CD4-positive, alpha-beta T cell treated with Interleukin-21 for 1 hour (primary cell): ENCODE results near the gene GLB1L.
A peak's percentile ranks its signal among the peaks of the same experiment; 100 is the strongest.

ENCODE experiments used
- DNase-seq: peaks from one replicate; pipeline ENCODE4 v3.0.0-alpha.2; 2020

GLB1L gene

DNA sequence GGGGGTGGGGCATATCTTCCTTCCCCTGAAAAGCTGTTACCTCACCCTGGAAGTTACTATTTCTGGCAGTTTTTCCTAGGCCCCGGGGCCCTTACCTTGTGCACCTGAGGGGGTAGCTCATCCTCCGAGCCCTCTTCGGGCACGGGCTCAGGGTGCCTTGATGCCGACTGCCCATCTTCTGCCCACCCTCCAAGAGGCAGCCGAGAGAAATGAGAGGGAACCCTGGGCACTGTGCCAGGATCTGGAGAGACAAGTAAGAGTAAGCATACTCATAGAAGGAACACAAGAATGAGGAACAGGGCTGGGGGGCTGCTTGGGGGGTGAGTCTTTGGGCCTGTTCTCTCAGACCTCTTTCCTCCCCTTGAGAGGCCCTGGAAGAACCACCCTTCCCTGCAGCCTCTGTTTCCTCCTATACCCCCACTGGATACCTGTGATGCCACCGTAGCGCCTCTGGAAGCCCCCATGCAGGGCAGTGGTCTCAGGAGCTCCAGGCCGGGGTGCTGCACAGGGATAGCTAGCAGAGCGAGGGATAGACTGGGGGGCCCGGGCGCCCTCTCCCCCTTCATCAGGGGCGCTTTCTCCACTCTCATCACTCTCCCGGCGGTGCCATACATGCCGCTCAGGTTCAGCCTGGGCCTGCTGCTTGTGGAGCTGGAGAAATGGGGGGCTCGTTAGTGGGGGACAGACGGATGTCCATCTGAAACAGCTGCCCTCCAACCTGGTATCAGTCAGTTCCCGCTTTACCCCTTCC, 24.4 kb downstream of the GLB1L start:
- no peak for DNase-seq

DNA sequence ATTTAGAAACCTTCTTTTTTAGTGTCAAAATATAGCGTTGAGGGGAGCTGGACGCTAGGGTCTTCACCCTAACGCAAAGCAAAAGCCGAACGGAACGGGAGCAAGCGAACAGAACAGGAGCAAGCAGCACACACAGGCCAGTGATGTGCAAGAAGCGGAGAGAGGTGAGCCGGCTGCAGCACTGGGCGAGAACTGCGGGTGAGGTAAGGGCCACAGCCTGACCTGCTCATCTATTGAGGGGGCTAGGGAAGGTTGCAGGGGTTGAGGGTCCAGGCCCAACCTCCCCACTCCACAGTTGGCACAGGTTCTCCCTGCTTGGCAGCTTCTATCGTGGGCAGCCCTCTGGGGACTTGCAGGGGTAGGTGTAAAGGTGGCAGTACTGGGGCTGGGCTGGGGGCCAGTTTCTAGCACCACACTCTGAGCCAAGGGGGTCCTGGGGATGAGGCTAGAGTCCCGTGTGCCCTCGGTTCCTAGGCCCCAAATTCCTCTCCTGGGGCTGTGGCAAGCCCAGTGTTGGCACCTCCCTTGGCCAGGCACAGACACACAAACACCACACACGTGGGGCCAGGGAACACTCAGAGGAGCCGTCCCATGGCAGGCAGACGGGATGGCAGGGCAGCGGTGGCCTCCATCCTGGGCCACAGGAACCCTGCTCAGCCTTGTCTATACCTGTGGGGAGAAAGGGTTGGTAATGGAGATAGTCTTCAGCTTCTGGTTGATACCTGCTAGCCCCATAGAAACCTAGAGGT, 25.3 kb downstream of the GLB1L start:
- DNase-seq, result no peak

DNA sequence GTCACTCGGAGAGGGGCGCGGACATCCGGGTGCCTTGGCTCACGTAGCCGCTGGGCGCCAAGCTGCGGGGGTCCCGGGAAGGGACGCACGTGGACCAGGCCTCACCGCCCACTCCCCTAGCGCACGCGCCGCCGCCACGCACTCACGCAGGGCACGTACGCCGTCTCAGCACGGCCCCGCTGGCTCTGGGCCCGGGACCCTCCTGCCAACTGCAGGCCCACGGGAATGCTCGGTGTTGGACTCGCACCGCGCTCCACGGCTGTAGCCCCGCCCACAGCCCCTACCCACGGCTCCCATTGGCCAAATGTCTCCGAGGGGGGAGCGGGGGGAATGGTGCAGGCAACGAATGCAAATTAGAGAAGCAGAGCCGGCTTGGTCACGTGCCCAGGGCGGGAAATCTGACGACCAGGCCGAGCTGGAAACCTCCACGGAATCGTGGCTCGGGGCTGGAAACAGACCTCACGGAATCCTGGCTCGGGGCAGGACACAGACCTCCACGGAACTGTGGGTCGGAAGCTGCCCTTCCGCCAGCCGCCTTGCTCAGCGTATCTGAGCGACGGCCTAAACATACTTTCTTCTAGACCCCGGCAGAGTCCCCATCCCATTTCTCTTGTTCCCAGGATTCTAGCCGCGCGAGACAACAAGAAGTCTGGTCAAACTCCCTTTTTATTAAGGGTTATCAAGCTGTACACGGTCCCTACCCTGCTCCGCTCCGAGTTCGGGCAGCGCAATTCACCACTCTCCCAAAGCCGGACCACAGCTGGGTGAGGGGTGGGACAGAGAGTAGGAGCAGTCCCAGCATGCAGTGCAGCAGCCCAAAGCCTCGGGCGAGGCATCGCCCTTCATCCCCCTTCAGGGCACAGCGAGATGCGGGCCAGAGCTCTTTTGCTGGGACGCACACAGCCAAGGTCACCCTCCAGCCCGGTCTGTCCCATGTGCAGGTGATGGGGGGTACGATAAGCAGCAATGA, 26.2 kb downstream of the GLB1L start, which contains the start of gene ABCB6:
TSS of gene ABCB6 (minus strand) at position 227 of the 970 bp plus-strand sequence. CDS start 285 bp downstream, outside the sequence.
- DNase-seq, result peak; percentile 90

DNA sequence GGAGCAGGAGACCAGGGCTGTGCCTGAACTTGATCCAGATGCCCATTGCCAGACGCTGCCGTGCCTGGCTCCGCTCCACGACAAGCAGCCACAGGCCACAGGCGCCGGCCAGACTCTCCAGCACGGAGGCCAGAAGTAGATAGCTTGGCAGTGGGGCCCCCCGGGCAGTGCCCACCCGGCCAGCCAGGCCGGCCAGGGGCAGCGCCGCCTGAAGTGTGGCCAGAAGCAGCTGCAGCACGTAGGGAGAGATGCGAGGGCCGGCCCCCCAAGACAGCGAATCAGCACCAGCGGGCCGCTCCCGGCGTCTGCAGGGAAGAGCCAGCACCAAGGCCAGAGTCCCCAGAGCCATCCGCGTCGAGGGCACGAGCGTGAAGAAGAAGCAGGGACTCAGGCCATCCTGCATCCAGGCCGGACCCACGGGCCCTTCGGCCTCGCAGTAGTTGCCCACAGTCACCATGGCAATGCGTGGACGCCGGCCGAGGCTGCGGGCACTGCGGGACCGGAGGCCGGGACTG, 27.0 kb downstream of the GLB1L start:
- DNase-seq, result peak; percentile 19

DNA sequence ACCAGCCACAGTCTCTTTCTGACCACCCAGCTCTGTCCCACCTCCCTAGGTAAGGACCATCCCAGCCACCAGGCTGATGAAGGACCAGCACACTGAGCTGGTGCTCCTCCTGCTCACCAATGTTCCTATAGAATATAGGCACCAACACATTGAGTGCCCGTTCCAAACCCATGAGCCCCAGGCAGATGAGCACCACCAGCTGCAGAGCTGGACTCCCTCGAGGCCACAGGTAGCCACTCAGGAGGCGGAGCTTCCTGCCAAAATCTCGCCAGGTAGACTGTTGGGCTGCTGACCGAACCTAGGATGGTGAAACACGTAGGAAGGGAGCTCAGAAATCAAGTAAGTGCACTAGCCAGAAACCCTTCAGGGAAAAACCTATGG, 28.7 kb downstream of the GLB1L start:
- no peak for DNase-seq

DNA sequence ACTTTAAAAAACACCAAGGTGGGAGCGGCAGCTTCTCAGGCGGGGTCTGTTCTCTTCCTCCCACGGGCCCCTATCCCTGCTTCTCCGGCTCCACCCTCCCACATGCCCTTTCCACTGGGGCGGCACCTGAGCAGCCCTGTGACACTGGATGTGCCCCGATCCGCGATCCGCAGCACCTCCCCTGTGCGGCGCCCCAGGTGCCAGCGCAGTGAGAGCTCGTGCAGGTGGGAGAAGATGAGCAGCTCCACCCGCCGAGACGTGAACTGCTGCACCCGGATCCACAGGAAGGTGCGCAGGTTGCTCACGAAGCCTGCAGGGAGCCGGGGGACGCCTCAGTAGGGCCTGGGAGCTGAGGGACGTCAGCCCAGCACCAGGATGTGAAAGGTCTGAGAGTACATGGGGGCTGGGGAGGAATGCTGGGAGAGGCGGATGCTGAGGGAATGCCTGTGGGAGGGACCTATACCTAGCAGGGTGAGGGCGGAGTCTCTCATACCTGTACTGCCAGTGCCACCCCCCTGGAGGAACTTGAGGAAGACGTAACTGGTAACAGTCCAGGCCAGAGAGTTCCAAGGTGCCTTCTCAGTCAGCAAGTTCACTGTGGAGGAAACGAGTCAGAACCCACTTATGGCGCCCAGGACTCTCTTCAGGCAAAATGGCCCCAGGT, 29.2 kb downstream of the GLB1L start:
- no peak for DNase-seq

DNA sequence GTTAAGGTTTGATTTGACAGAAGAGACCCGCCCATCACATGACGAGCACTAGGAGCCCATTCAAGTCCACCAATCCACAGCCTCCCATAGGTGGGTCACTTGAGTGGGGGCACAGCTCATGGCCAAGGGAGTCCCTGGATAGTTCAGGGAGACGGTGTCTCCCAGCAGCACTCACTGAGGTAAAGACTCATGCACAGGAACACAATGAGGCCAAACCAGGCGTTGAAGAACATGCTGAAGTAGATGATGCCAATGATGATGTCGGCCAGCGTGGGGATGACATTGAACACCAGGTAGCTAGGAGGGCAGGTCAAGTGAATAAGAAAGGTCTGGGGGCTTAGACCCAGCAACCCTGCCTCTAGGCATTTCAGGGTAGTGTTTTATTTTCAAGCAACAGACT, 30.5 kb downstream of the GLB1L start:
- DNase-seq, result no peak

DNA sequence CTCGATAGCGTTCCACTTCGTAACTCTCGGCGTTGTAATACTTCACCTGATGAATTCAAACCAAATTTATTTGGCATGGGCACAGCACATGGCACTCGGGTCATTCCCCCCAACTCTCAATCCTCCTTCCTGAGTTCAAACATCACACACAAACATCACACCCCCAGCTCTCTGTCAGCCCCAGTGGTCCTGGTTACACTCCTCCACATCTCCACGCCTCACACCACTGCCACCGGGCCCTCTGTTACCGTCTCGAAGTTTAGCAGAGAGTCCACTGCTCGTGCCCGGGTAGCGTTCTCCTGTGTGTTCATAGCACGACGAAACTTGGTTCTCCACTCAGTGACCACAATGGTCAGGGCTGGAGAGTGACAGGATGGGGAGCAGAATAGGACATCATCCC, 31.1 kb downstream of the GLB1L start:
- DNase-seq, result no peak

DNA sequence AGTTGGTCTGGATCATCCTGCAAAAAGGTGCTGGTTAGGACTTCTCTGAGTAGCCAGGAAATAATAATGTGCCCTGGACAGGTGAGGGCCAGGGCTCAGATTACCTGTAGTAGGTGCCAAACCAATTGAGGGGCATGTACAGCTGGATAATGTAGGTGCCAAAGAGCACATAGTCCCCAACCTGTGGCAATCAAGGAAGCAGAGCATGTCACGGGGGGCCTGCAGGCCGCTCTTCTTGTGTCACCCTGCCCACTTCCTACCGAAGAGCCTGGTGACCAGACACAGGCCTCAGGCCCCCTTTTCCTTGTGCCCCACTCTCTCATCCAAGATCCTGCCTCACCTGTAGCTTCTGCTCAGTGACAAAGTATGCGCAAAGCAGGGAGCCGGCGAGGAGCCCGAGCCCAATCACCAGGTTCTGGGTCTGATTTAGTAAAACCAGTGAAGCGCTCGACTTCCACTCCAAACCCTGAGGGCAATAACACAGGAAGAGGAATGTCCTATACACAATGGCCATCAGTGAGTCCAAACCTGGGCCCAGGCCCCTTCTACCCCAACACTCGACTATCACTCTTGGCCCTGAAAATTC, 31.7 kb downstream of the GLB1L start:
- DNase-seq, result no peak

DNA sequence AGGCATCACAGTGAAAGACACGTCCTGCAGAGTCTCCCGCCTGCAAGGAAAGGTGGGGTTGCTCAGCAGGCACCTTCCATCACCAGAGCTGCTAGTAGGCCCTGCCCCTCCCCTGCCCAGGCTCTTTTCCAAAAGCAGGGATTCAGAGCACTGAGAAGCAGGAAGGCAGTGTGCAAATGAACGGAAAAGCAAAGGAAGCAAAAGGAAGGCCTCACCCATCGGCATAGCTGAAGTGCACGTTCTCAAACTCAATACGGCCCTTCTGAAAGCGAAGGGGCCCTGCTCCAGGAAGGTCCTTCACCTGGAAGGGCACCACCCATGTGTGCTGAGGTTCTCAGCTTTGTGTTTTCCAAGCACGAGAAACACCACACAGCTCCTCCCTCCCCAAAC, 32.2 kb downstream of the GLB1L start:
- no peak for DNase-seq

DNA sequence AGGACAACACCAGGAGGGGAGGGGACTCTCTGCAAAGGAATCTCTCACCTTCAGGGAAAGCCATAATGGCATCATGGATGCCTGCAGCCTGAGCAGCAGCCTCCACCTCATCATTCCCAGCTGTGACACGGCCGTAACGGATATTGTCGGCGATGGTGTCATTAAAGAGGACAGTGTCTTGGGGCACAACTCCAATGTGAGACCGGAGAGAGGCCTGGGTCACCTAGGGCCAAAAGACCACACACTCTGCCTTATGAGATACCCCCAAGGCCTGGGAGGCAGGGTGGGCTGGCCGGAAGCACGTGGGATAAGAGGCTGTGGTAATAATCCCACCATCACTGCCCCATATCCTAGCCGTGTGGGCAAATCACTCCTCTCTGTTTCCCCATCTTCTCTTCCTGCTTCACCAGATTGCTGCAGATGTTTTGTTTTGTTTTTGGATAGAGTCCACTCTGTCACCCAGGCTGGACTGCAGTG, 34.3 kb downstream of the GLB1L start:
- no peak for DNase-seq

DNA sequence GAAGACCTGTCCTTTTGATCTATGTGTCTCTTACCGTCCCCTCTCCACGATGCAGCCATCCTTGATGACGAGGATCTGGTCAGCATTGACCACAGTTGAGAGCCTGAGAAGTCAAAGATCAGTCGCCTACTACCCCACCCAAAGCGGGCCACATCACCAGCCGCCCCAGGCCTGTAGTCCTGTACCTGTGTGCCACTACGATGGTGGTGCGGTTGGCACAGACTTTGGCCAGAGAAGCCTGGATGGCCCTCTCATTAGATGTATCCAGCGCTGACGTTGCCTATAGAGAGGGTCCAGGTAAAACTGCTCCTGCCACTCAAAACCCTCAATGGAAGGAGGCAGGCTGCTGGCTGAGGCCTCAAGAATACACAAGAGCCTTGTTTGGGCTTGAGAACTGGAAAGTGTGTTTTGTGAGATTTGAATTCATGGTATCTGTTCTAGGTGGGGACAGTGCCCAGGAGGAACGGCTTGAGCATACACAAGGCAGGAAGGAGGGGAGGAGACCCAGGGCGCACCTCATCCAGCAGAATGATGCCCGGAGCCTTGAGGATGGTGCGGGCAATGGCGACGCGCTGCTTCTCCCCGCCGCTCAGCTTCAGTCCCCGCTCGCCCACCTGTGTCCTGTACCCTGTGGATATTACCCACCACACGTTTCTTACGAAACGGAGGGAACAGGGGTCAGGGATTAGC, 34.9 kb downstream of the GLB1L start:
- DNase-seq, result no peak

DNA sequence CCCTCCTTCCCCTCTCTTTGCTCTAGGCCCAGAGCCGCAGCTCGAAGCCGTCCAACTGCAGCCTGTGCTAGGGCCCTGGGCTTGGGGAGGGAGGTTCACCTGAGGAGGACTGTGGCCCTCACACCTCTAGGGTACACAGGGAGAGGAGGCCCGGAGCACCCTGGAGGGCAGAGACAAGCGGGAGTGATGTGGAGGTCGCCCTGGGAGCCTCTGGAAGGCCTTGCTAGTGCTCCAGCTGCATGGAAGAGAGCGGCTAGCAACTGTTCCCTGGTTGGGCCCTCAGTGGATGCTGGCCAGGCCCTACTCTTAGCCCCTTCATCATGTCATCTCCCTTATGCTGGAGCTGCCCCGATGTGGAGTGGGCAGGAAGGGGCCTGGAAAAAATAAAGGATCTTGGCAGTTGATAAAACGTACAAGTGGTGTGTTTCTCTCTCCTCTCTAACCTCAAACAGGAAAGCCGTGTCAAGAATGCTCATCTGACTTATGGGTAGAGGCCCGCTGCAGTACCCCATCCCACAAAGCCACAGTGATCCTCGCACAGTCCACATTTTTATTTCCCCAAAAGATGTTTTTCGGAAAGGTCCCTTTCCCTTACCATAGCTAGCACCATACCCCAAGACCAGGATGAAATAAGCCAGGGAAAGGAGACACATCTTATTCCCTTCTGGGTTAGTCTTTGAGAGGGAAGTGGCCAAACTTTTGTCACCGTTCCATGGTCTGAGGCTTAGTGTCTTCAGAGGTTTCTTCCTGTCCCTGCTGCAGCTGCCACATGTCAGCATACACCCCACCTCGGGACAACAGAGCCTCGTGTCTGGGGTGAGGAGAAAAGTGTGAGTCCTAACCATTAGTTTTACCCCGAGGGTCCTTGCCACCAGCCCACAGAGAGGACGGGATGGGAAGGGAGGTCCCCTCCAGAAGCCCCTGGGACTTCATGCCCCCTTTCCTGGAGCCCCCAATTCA, 35.7 kb downstream of the GLB1L start:
- no peak for DNase-seq

DNA sequence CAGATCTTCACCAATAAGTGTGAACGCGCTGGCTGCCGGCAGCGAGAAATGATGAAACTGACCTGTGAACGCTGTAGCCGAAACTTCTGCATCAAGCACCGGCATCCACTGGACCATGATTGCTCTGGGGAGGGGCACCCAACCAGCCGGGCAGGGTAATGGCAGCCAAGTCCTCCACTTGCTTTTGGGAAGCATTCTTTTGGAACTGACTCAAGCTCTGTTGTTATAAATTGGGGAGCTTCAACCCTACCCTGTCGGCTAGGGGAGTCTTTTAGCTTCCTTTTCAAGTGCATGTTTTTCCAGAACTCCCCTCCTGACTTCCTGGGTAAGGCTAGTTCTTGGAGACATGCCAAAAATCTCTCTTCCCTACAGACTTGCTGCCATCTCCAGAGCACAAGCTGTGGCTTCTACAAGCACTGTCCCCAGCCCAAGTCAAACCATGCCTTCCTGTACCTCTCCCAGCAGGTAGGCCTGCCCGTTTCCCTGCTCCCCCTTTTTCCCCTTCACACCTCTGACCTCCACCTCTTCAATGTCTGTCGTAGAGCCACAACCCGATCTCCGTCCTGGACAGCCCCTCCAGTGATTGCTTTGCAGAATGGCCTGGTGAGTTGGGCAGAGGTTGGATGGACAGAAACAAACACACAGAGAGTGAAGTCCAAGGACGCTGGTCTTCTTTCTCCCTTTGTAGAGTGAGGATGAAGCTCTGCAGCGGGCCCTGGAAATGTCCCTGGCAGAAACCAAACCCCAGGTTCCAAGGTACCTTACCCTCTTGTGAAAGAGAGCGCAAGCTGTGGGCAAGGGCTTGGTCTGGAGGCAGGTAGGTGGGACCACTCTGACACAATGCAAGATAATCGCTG, 37.1 kb downstream of the GLB1L start:
- DNase-seq, result no peak

DNA sequence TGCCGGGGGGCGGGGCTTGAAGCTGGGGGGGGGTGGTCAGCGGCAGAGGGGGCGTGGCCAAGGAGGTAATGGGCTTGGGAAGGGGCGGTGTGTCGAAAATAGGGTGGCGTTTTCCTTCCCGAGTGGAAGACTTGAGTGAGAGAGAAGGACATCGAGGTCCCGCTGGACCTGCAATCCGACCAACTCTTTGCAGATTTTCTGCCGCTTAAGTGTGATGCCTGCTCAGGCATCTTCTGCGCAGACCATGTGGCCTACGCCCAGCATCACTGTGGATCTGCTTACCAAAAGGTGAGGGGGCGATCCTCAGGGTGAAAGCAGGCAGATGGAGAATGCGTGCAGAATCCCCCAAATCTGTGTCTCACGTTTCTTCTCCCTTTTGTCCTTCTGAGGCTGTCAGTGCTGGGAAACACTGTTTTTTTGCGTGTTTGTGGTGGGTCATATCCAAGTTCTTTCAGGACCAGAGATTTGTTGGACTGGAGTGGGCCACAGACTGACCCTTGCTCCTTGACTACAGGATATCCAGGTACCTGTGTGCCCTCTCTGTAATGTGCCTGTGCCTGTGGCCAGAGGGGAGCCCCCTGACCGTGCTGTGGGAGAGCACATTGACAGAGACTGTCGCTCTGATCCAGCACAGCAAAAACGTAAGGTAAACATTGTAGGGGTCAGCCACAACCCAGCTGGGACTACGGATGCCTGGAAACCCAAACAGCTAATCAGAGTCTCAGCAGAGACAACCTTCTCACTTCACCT, 37.9 kb downstream of the GLB1L start:
- DNase-seq, result no peak

DNA sequence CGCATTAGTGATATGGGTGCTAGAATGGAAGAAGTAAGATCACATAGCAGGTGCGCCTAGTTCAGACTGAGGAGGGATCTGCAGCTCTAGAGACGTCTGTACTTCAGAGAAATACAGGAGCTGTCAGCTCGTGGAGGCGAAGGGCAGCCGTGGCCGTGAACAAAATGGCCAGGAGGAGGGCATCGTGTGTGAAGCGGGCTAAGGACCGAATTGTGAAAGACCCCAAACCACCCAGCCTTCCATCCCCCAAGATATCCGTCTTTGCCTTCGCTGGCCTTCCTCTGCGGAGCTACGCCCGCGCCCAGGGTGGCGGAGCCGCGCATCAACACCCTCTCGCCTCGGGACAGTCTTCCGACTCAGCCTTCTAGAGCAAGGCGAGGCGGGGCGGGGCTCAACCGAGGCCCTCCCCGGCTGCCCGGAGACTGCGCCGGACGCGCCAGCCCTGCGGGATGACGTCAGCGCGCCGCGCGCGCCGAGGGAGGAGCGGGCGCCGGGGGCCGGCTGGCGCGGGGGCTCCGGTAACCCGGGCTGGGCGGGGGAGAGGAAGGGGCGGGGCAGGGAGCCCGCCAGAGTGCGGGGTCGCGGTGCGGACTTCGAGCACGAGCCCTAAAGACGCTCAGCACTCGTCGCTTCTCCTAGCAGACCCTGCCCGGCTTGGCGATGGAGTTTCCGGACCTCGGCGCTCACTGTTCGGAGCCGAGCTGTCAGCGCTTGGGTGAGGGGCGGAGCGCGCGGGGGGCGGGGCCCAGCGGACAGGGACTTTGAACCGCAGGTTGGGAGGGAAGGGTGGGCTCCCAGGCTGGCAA, 38.7 kb downstream of the GLB1L start, which contains the start of gene ZFAND2B:
TSS of gene ZFAND2B (plus strand) at position 455 of the 806 bp plus-strand sequence. CDS start at position 661, 206 bp downstream.
- peak; percentile 95 for DNase-seq

DNA sequence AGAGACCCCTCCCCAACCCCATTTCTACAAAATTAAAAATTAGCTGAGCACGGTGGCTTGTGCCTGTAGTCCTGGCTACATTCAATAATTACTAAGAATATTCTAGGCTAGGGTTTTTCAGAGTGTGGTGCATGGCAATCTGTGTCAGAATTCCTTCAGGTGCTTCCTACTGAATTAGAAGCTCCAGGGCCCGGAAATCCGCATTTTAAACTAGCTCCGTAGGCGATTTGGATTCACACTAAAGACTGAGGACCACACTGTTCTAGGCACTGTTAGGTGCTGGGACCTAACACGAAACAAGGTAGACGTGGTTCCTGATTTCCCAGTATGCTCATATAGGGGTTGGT, 39.3 kb downstream of the GLB1L start:
- DNase-seq, result no peak
